ENCODE measurements around the gene PIGL.

DNA sequence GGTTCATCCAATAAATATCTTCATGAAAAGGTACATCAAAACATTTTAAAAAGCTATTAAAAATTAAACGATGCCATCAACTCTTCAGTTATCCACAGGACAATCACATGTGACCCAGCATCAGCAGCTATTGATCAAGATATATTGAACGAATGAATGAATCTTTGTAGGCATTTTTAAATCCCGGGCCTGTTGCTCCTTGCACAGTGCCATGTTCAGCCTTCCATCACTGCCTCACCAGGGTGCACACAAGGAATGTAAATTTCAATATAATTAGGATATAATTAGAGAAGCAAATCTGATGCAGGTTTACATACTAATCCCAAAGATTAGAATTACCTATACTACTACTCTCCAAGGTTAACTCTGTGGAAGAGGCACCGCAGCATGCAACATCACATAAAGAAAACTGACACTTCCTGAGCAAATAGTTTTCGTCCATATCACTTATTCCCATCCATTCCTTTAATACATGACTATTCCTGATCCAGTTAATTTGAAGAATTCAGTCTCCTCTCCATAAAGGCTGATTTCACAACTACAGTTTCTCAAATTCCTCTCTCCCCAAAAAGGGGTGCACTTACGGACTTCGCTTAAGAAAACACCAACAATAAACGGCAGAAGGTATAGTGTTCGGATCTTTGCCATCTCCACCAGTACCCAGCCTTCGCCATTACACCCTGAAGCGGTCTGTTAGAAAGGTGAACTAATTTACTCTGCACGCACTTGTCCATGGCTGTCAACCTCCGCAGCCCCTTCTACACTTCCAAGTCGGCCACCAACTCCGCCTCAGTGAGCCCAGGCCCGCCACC lies 2.6 kb upstream of the PIGL start:
- TF ChIP-seq POLR2AphosphoS5 (IDR thresholded peaks at IDR 0.05; ENCODE audit: low read depth) = no peak
- TF ChIP-seq, protein P1, sequence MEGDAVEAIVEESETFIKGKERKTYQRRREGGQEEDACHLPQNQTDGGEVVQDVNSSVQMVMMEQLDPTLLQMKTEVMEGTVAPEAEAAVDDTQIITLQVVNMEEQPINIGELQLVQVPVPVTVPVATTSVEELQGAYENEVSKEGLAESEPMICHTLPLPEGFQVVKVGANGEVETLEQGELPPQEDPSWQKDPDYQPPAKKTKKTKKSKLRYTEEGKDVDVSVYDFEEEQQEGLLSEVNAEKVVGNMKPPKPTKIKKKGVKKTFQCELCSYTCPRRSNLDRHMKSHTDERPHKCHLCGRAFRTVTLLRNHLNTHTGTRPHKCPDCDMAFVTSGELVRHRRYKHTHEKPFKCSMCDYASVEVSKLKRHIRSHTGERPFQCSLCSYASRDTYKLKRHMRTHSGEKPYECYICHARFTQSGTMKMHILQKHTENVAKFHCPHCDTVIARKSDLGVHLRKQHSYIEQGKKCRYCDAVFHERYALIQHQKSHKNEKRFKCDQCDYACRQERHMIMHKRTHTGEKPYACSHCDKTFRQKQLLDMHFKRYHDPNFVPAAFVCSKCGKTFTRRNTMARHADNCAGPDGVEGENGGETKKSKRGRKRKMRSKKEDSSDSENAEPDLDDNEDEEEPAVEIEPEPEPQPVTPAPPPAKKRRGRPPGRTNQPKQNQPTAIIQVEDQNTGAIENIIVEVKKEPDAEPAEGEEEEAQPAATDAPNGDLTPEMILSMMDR (IDR thresholded peaks at IDR 0.05; ENCODE audit: insufficient read depth, low read length) = no peak
- no peak for TF ChIP-seq GABPA (IDR thresholded peaks at IDR 0.05; ENCODE audit: low read depth)

Data from HL-60 (cell line).